H1 (cell line): Measurements from ENCODE around the gene GCSH. TPM values are rescaled to one million over a fixed set of nuclear protein-coding genes. Genes with fewer than 3 reads are reported as not detected.

Source experiments
- CTCF ChIA-PET: fragments of 300-600 bp; sonication (Branson Sonifier 250); formaldehyde crosslinking; loops from one replicate; lab custom pipeline; 2021; ENCODE audit not compliant: partially characterized antibody; lab: Charles Lee
- POLR2A ChIA-PET: fragments of 300-600 bp; sonication (Branson Sonifier 250); formaldehyde crosslinking; loops from one replicate; lab custom pipeline; 2021; ENCODE audit warnings: inconsistent platforms; ENCODE audit not compliant: partially characterized antibody; lab: Charles Lee
- DNase-seq, 2 experiments: peaks; one replicate each; pipeline versions ENCODE4 v3.0.0 to v3.0.0-alpha.2; 2010 to 2022; ENCODE audit warnings: low spot score in 2 of 2, low read depth in 1 of 2, mixed read lengths in 1 of 2
- FAIRE-seq: peaks from 2 replicates; lab custom pipeline; 2011; peaks lifted over from hg19 to GRCh38; lab: Jason Lieb, UNC
- H2AFZ ChIP-seq: 2 replicates; pipeline ENCODE4 v1.8.1; 2012; ENCODE audit warnings: low read length, inconsistent platforms
- H2AK5ac ChIP-seq: 2 replicates; pipeline ENCODE4 v1.6.1; 2013; ENCODE audit warnings: low read depth, low read length
- H2BK120ac ChIP-seq: replicated peaks from 2 replicates; pipeline ENCODE3; 2013; ENCODE audit warnings: low read depth, low read length, inconsistent platforms
- H2BK12ac ChIP-seq: 2 replicates; pipeline ENCODE4 v1.6.1; 2013; ENCODE audit warnings: low read depth, low read length
- H2BK15ac ChIP-seq: 2 replicates; pipeline ENCODE4 v1.6.1; 2013; ENCODE audit warnings: low read length
- H2BK20ac ChIP-seq: 2 replicates; pipeline ENCODE4 v1.6.1; 2013; ENCODE audit warnings: low read length
- H2BK5ac ChIP-seq: 2 replicates; pipeline ENCODE4 v1.6.1; 2013; ENCODE audit warnings: low read depth, low read length
- H3K14ac ChIP-seq: 2 replicates; pipeline ENCODE4 v1.6.1; 2013; ENCODE audit warnings: inconsistent platforms; ENCODE audit not compliant: insufficient read length
- H3K18ac ChIP-seq: 2 replicates; pipeline ENCODE4 v1.6.1; 2013; ENCODE audit warnings: low read length; ENCODE audit errors: extremely low read depth
- H3K23ac ChIP-seq: 2 replicates; pipeline ENCODE4 v1.6.1; 2013; ENCODE audit warnings: inconsistent platforms; ENCODE audit not compliant: insufficient read length
- H3K23me2 ChIP-seq: 2 replicates; pipeline ENCODE4 v1.6.1; 2013; ENCODE audit warnings: low read depth, low read length
- H3K27ac ChIP-seq: 2 replicates; pipeline ENCODE4 v1.6.1; 2011; ENCODE audit warnings: low read depth, low read length, inconsistent platforms
- H3K27me3 ChIP-seq, 4 experiments: replicated peaks in 1 of 4; 1 replicate in 1 of 4; 2 replicates in 3 of 4; pipeline versions ENCODE4 v1.6.1 to v1.8.1; 2011 to 2013; ENCODE audit warnings: low read length in 3 of 4, mild to moderate bottlenecking in 3 of 4, inconsistent platforms in 2 of 4, mixed read lengths in 2 of 4, moderate library complexity in 1 of 4; ENCODE audit not compliant: control insufficient read depth in 3 of 4, insufficient read depth in 3 of 4; ENCODE audit errors: extremely low read depth in 1 of 4
- H3K36me3 ChIP-seq, 4 experiments: 2 replicates each; pipeline versions ENCODE4 v1.6.1 to v1.8.1; 2011 to 2013; ENCODE audit warnings: mild to moderate bottlenecking in 4 of 4, low read length in 3 of 4, moderate library complexity in 2 of 4, control low read depth in 1 of 4, inconsistent platforms in 1 of 4; ENCODE audit not compliant: insufficient read depth in 4 of 4, control insufficient read depth in 2 of 4
- H3K4ac ChIP-seq: replicated peaks from 2 replicates; pipeline ENCODE3; 2013; ENCODE audit warnings: low read length, low read depth, mixed read lengths, inconsistent platforms; ENCODE audit not compliant: insufficient read length
- H3K4me1 ChIP-seq, 4 experiments: replicated peaks in 1 of 4; 1 replicate in 1 of 4; 2 replicates in 3 of 4; pipeline versions ENCODE4 v1.6.1 to v1.8.1; 2011 to 2013; ENCODE audit warnings: low read length in 3 of 4, inconsistent platforms in 2 of 4, mixed read lengths in 1 of 4; ENCODE audit not compliant: insufficient read depth in 4 of 4, control insufficient read depth in 3 of 4
- H3K4me2 ChIP-seq, 2 experiments: 2 replicates each; pipeline versions ENCODE4 v1.6.1 to v1.8.1; 2011 to 2013; ENCODE audit warnings: low read depth in 2 of 2, low read length in 2 of 2, control low read depth in 1 of 2, inconsistent platforms in 1 of 2, mild to moderate bottlenecking in 1 of 2; ENCODE audit not compliant: insufficient read depth in 1 of 2
- H3K4me3 ChIP-seq, 4 experiments: fragments of 200-600, 300-600 bp in 1 of 4; sonication (generic), shearing (Covaris generic), sonication (Bioruptor Twin) in 1 of 4; 2 replicates each; pipeline versions ENCODE4 v1.5.1 to v1.8.1; 2011 to 2016; ENCODE audit warnings: low read length in 4 of 4, low read depth in 3 of 4, control low read depth in 2 of 4, inconsistent platforms in 2 of 4, mild to moderate bottlenecking in 2 of 4, mixed read lengths in 1 of 4, moderate library complexity in 1 of 4; ENCODE audit not compliant: insufficient read depth in 2 of 4; ENCODE audit errors: extremely low read depth in 1 of 4
- H3K56ac ChIP-seq: replicated peaks from 2 replicates; pipeline ENCODE3; 2013; ENCODE audit warnings: low read depth, mild to moderate bottlenecking, mixed read lengths, low read length, inconsistent platforms; ENCODE audit not compliant: insufficient read length
- H3K79me1 ChIP-seq: 2 replicates; pipeline ENCODE4 v1.6.1; 2013; ENCODE audit warnings: low read depth, low read length, control low read depth
- H3K79me2 ChIP-seq, 2 experiments: 2 replicates each; pipeline versions ENCODE4 v1.6.1 to v1.8.1; 2012 to 2013; ENCODE audit warnings: low read length in 2 of 2, mild to moderate bottlenecking in 2 of 2, inconsistent platforms in 1 of 2; ENCODE audit not compliant: insufficient read depth in 2 of 2, control insufficient read depth in 1 of 2
- H3K9ac ChIP-seq, 4 experiments: replicated peaks in 1 of 4; 1 replicate in 1 of 4; 2 replicates in 3 of 4; pipeline versions ENCODE4 v1.6.1 to v1.8.1; 2011 to 2013; ENCODE audit warnings: low read depth in 3 of 4, low read length in 3 of 4, control low read depth in 2 of 4, mild to moderate bottlenecking in 2 of 4, moderate library complexity in 2 of 4, inconsistent platforms in 1 of 4; ENCODE audit errors: extremely low read depth in 1 of 4
- H3K9me3 ChIP-seq, 2 experiments: 2 replicates each; pipeline versions ENCODE4 v1.6.1 to v1.8.1; 2012 to 2013; ENCODE audit warnings: mild to moderate bottlenecking in 2 of 2, moderate library complexity in 2 of 2, control low read depth in 1 of 2, inconsistent platforms in 1 of 2, low read depth in 1 of 2, low read length in 1 of 2, mixed read lengths in 1 of 2; ENCODE audit not compliant: insufficient read depth in 2 of 2
- H4K20me1 ChIP-seq, 2 experiments: replicated peaks in 1 of 2; 2 replicates each; pipeline versions ENCODE3 to v1.8.1; 2011 to 2013; ENCODE audit warnings: inconsistent platforms in 2 of 2, low read length in 2 of 2, mild to moderate bottlenecking in 1 of 2; ENCODE audit not compliant: insufficient read depth in 2 of 2, control insufficient read depth in 1 of 2
- H4K5ac ChIP-seq: 2 replicates; pipeline ENCODE4 v1.6.1; 2013; ENCODE audit warnings: low read length, low read depth, mixed read lengths, inconsistent platforms; ENCODE audit not compliant: insufficient read length
- H4K8ac ChIP-seq: 2 replicates; pipeline ENCODE4 v1.8.0; 2013; ENCODE audit warnings: mild to moderate bottlenecking, moderate library complexity, low read length, inconsistent platforms; ENCODE audit not compliant: insufficient read depth; ENCODE audit errors: extremely low read depth
- H4K91ac ChIP-seq: replicated peaks from 2 replicates; pipeline ENCODE3; 2013; ENCODE audit warnings: low read length, mixed read lengths, inconsistent platforms; ENCODE audit not compliant: insufficient read length
- CTBP2 ChIP-seq: IDR thresholded peaks from 2 replicates; pipeline ENCODE4 v1.7.0; 2011; ENCODE audit warnings: borderline replicate concordance, mild to moderate bottlenecking, moderate library complexity, mixed read lengths, low read length; ENCODE audit not compliant: insufficient read depth, insufficient read length
- KDM1A ChIP-seq: fragments of 200-600, 300-600 bp; sonication (generic); IDR thresholded peaks from 2 replicates; pipeline ENCODE4 v1.7.1; 2016; ENCODE audit warnings: mild to moderate bottlenecking, low read length, borderline replicate concordance
- RBBP5 ChIP-seq: IDR thresholded peaks from 2 replicates; pipeline ENCODE4 v1.7.1; 2012; ENCODE audit warnings: low read depth, mild to moderate bottlenecking, inconsistent platforms, low read length, moderate library complexity, borderline replicate concordance
- SP4 ChIP-seq: IDR thresholded peaks from 2 replicates; pipeline ENCODE4 v1.6.1; 2012; ENCODE audit warnings: low read length, inconsistent platforms
- YY1 ChIP-seq: IDR thresholded peaks from 2 replicates; pipeline ENCODE4 v1.6.1; 2011; ENCODE audit warnings: low read depth, mild to moderate bottlenecking, low read length
- WGBS, 2 experiments: shearing (Covaris generic) in 1 of 2; methylation state at CpG; one replicate each; pipeline versions ENCODE4 v1.1.6 to v1.1.7; 2013 to 2015; ENCODE audit warnings: low lambda C conversion rate in 2 of 2, mixed read lengths in 2 of 2, inconsistent platforms in 1 of 2, low coverage in 1 of 2, missing lambda C conversion rate in 1 of 2; ENCODE audit not compliant: insufficient replicate concordance in 2 of 2, insufficient coverage in 1 of 2, insufficient read length in 1 of 2; ENCODE audit errors: extremely low coverage in 1 of 2, missing lambda C conversion rate in 1 of 2; 5-methylcytosine and 5-hydroxymethylcytosine counted together
- polyA plus RNA-seq, 7 experiments: library from polyadenylated mRNA; depleted of rRNA in 3 of 7; stranded (reverse) in 5 of 7; unstranded in 2 of 7; fragments of >200 nt in 5 of 7; fragments of 200-250 nt in 2 of 7; gene quantifications; 1 replicate in 5 of 7; 2 replicates in 1 of 7; 4 replicates in 1 of 7; pipeline versions ENCODE4 v1.2.1 to v1.2.3, GENCODE V29; 2011 to 2013; ENCODE audit warnings: missing spikeins in 2 of 7, mixed read lengths in 2 of 7
- total RNA-seq: library from RNA; stranded (reverse); fragmentation: NEBNext Ultra II Directional; extraction: Animal tissue kit (Norgen Biotek cat#: 25700); gene quantifications from 2 replicates; pipeline ENCODE4 v1.2.1, GENCODE V29; 2021

The GCSH gene
- total and polyA plus RNA-seq, 2 of the 8 experiments (the other 6 are each of a cell fraction or from before 2014, with no cell fraction given) = 28.2 to 108 TPM

GRCh38 chr16:81112453-81112852, 16.3 kb upstream of the GCSH start:
- no peak overlapping the region for H2BK120ac ChIP-seq
- H3K4me2 ChIP-seq = no peak overlapping the region
- H2BK12ac ChIP-seq = no peak overlapping the region
- no peak overlapping the region for H2BK20ac ChIP-seq
- H2AK5ac ChIP-seq = no peak overlapping the region
- H3K79me1 ChIP-seq = no peaks in the 10 kb centered on the region
- no peaks in the 10 kb centered on the region for H3K36me3 ChIP-seq
- no peaks in the 10 kb centered on the region for H4K20me1 ChIP-seq
- 89% methylated on average over 4 of the region's 4 CpGs; no CpG with 5 or more reads in 1 of the 2 experiments for WGBS, 2 experiments
- DNase-seq (no peak), FAIRE-seq (no peak)
- no peak overlapping the region for H4K5ac ChIP-seq
- no peaks in the 10 kb centered on the region for H3K4me1 ChIP-seq
- H3K23ac ChIP-seq = no peak overlapping the region
- H3K27ac ChIP-seq = no peak overlapping the region
- no peak overlapping the region for H3K56ac ChIP-seq
- H3K23me2 ChIP-seq = no peaks in the 10 kb centered on the region
- TF ChIP-seq YY1 = no peak
- TF ChIP-seq KDM1A = no peak
- no peak for TF ChIP-seq RBBP5
- TF ChIP-seq CTBP2 = no peak
- no peak for TF ChIP-seq SP4
- H3K9ac ChIP-seq = no peak overlapping the region
- no peak overlapping the region for H3K4ac ChIP-seq
- H2AFZ ChIP-seq = no peak overlapping the region
- no peak overlapping the region for H3K14ac ChIP-seq
- ChIA-PET CTCF (no interaction called here), POLR2A (interaction anchor here (1.0 kb wide), 1 partner anchor 26 kb away, joined by 3 read pairs; no protein-coding TSS in a partner anchor)
- H3K79me2 ChIP-seq = no peaks in the 10 kb centered on the region
- H4K8ac ChIP-seq = no peak overlapping the region
- H3K4me3 ChIP-seq = no peak overlapping the region
- H2BK15ac ChIP-seq = no peak overlapping the region
- no peak overlapping the region for H3K18ac ChIP-seq
- no peak overlapping the region for H2BK5ac ChIP-seq
- no peaks in the 10 kb centered on the region for H3K27me3 ChIP-seq
- no peaks in the 10 kb centered on the region for H3K9me3 ChIP-seq
- H4K91ac ChIP-seq = no peak overlapping the region
